Stimulated activated naive CD8-positive, alpha-beta T cell treated with anti-CD3 and anti-CD28 coated beads, Interleukin-15, Interleukin-2, amounts not matched to agents 100 U/mL and 50 U/mL, for 24 hours (primary cell): ENCODE data around the gene NACA.
"Not testable (repeated sequence)": the region's sequence is repeated elsewhere in the genome, so short reads cannot be mapped to it uniquely, and the experiment has no call there.

ENCODE experiments used
- ATAC-seq: fragments of 150-1000 bp; cut with Tn5 transposase; one replicate; pipeline ENCODE4 v1.10.0; 2021
- DNase-seq: peaks from one replicate; pipeline ENCODE4 v3.0.0; 2021

The NACA gene

GRCh38 chr12:56724972-56725722 lies at the start of gene NACA:
Gene NACA (minus strand): TSS chr12:56725299. CDS start chr12:56724521, 778 bp downstream.
- ATAC-seq, result peak; percentile 99
- DNase-seq, result peak; percentile 98

GRCh38 chr12:56773113-56773512 lies 48.0 kb upstream of the NACA start:
- no peak for DNase-seq
- no peak for ATAC-seq

GRCh38 chr12:56772625-56773024 lies 47.5 kb upstream of the NACA start:
- DNase-seq (no peak), ATAC-seq (no peak)

DNA sequence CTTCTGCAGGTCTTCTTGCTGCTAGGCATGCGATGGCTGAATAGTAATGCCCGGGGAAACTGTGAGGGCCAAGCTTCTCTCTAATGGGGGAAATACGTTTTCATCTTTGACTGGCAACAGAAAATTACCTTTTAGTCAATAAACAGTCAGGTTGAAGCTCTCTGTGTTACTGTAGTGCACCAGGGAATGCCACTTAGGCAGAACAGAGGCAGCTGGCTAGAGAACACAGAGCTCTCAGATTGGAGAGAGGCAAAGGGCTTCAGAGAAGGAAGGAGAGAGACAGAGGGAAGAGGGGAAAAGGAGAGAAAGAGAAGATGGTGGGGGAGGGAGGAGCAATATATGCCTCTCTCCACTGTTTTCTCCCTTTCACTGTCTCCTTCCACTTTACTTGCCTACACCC lies 44.8 kb upstream of the NACA start:
- no peak for ATAC-seq
- DNase-seq, result no peak

- DNase-seq, result no peak
- no peak for ATAC-seq
Measured at GRCh38 chr12:56768424-56768823, 43.3 kb upstream of the NACA start.

GRCh38 chr12:56766535-56766934 lies 41.4 kb upstream of the NACA start:
- no peak for DNase-seq
- no peak for ATAC-seq

GRCh38 chr12:56763753-56764657 lies 38.9 kb upstream of the NACA start:
- DNase-seq, result no peak
- no peak for ATAC-seq

- DNase-seq, result no peak
- ATAC-seq, result no peak
Measured at GRCh38 chr12:56761812-56762211, 36.7 kb upstream of the NACA start.

DNA sequence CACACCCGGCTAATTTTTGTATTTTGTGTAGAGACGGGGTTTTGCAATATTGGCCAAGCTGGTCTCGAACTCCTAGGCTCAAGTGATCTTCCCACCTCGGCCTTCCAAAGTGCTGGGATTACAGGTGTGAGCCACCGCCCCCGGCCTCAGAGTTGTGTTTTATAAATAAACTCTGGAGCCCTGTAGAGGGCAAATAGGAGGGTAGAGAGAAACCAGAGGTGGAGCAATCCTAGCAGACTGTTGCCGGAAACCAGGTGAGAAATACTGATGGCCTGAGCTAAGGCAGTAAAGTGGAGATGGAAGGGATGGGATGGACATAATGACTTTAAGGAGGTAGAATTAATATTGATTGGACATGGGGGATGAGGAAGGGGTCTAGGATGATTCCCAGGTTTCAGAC lies 35.4 kb upstream of the NACA start:
- DNase-seq, result no peak
- ATAC-seq, result no peak

GRCh38 chr12:56759263-56759908 lies 34.3 kb upstream of the NACA start:
- ATAC-seq (no peak), DNase-seq (no peak)

- DNase-seq (no peak), ATAC-seq (no peak)
Measured at GRCh38 chr12:56758728-56759262, 33.7 kb upstream of the NACA start.

DNA sequence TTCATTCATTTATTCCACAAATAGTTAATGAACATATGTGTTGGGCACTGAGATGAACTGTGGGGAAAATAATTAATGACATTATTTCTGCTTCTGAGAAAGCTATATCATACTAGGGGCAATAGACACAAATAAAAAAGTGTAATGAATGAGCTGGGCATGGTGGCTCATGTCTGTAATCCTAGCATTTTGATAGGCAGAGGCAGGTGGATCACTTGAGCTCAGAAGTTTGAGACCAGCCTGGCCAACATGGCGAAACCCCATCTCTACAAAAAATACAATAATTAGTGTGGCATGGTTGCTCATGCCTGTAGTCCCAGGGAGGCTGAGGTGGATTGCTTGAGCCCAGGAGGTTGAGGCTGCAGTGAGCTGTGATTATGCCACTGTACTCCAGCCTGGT lies 32.9 kb upstream of the NACA start:
- not testable (repeated sequence) for ATAC-seq, DNase-seq

- ATAC-seq, result no peak
- DNase-seq, result no peak
Measured at GRCh38 chr12:56753566-56753965, 28.5 kb upstream of the NACA start.

- DNase-seq (peak; percentile 93), ATAC-seq (peak; percentile 90)
Measured at GRCh38 chr12:56751712-56752598, 26.9 kb upstream of the NACA start, which contains the start of gene PRIM1. Gene PRIM1 (minus strand): TSS chr12:56752323. CDS start chr12:56752298, 25 bp downstream.

DNA sequence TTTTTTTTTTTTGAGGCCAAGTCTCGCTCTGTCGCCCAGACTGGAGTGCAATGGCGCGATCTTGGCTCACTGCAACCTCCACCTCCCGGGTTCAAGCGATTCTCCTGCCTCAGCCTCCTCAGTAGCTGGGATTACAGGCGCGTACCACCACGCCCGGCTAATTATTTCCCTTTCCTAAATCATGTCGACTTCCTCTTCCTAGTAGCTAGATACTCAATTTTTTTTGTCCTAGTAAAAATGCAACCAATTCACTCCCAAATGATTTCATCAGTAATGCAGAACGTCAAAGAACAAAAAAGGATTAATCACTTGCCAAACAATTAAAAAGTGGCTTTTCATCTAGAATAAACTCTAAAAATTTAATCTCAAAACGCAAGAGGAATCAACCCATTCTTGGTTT lies 25.5 kb upstream of the NACA start:
- not testable (repeated sequence) for ATAC-seq

GRCh38 chr12:56749853-56750252 lies 24.8 kb upstream of the NACA start:
- no peak for DNase-seq
- ATAC-seq, result no peak

More for the DNA sequence above, 25.5 kb upstream of the NACA start:
- DNase-seq, result not testable (repeated sequence)

GRCh38 chr12:56749359-56749758 lies 24.3 kb upstream of the NACA start:
- DNase-seq (no peak), ATAC-seq (no peak)

GRCh38 chr12:56728139-56728861 lies 3.2 kb upstream of the NACA start:
- DNase-seq (no peak), ATAC-seq (no peak)

DNA sequence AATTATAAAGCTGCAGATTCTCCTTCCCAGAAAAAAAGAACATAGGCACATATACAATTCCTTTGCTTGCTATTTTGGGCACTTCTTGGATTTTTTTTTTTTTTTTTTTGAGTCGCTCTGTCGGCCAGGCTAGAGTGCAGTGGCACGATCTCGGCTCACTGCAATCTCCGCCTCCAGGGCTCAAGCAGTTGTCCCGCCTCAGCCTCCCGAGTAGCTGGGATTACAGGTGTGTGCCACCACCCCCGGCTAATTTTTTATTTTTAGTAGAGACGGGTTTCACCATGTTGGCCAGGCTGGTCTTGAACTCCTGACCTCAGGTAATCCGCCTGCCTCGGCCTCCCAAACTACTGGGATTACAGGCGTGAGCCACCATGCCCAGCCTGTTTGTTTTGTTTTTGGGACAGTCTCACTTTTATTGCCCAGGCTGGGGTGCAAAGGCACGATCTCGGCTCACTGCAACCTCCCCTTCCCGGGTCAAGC lies 1.1 kb upstream of the NACA start:
- not testable (repeated sequence) for ATAC-seq, DNase-seq

- DNase-seq, result no peak
- no peak for ATAC-seq
Measured at GRCh38 chr12:56725723-56726102, 614 bp upstream of the NACA start.

DNA sequence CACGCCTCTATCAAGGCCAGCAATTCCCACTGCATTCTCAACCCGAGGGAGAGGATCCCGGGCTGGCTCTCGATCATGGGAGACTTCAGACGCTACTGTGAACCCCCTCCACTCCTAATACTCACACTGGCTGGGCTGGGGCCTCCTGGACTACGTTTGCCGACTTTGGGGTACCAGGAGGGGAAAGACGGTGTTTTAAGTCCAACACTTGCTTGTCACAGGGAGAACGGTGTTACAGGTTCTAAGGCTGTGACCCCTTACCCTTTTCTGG lies 463 bp downstream of the NACA start:
- DNase-seq (peak; percentile 24), ATAC-seq (no peak)
